Activated naive CD8-positive, alpha-beta T cell treated with anti-CD3 and anti-CD28 coated beads, Interleukin-2, amount 50 U/mL, for 24 hours (primary cell): ENCODE measurements around the gene EPS8L2.

ENCODE experiments used
- ATAC-seq: fragments of 150-1000 bp; cut with Tn5 transposase; one replicate; pipeline ENCODE4 v1.10.0; 2021
- DNase-seq: peaks from one replicate; pipeline ENCODE4 v3.0.0; 2021
- H3K27ac Mint-ChIP-seq: one replicate; pipeline ENCODE4 v1.8.0; 2021; ENCODE audit warnings: mild to moderate bottlenecking, mixed read lengths
- H3K27me3 Mint-ChIP-seq: one replicate; pipeline ENCODE4 v1.8.0; 2021; ENCODE audit warnings: mixed read lengths
- H3K36me3 Mint-ChIP-seq: one replicate; pipeline ENCODE4 v1.8.0; 2021; ENCODE audit warnings: low read depth, mixed read lengths
- H3K4me1 Mint-ChIP-seq: one replicate; pipeline ENCODE4 v1.8.0; 2021; ENCODE audit warnings: mixed read lengths
- H3K4me3 Mint-ChIP-seq: one replicate; pipeline ENCODE4 v1.8.0; 2021; ENCODE audit warnings: mild to moderate bottlenecking, moderate library complexity, mixed read lengths
- H3K9me3 Mint-ChIP-seq: one replicate; pipeline ENCODE4 v1.8.0; 2021; ENCODE audit warnings: mixed read lengths

Gene EPS8L2

GRCh38 chr11:773830-774229, 67.8 kb downstream of the EPS8L2 start:
- peaks cover 8% of the 10 kb centered on the region for H3K36me3 Mint-ChIP-seq
- H3K4me3 Mint-ChIP-seq: no peak overlapping the region
- no peaks in the 10 kb centered on the region for H3K9me3 Mint-ChIP-seq
- H3K27me3 Mint-ChIP-seq: no peaks in the 10 kb centered on the region
- H3K4me1 Mint-ChIP-seq: peaks cover 16% of the 10 kb centered on the region
- DNase-seq (no peak), ATAC-seq (no peak)
- H3K27ac Mint-ChIP-seq: no peak overlapping the region

- ATAC-seq: no peak
- Mint-ChIP-seq H3K9me3 (no peaks in the 10 kb centered on the region), H3K4me3 (peak overlapping the region; percentile 87), H3K36me3 (peaks cover 6% of the 10 kb centered on the region), H3K4me1 (peaks cover 16% of the 10 kb centered on the region), H3K27me3 (no peaks in the 10 kb centered on the region), H3K27ac (no peak overlapping the region)
- DNase-seq: no peak
Observed at GRCh38 chr11:774873-775592, 69.0 kb downstream of the EPS8L2 start.

GRCh38 chr11:776263-776560, 70.2 kb downstream of the EPS8L2 start:
- no peaks in the 10 kb centered on the region for H3K9me3 Mint-ChIP-seq
- peaks cover 16% of the 10 kb centered on the region for H3K4me1 Mint-ChIP-seq
- H3K4me3 Mint-ChIP-seq: peak overlapping the region; percentile 87
- peak overlapping the region; percentile 86 for H3K27ac Mint-ChIP-seq
- no peaks in the 10 kb centered on the region for H3K27me3 Mint-ChIP-seq
- peaks cover 6% of the 10 kb centered on the region for H3K36me3 Mint-ChIP-seq
- ATAC-seq (no peak), DNase-seq (no peak)

GRCh38 chr11:776561-777287, 70.7 kb downstream of the EPS8L2 start:
- Mint-ChIP-seq H3K4me1 (peaks cover 16% of the 10 kb centered on the region), H3K4me3 (peak overlapping the region; percentile 87), H3K9me3 (no peaks in the 10 kb centered on the region), H3K27me3 (no peaks in the 10 kb centered on the region), H3K27ac (peak overlapping the region; percentile 86), H3K36me3 (peaks cover 6% of the 10 kb centered on the region)
- peak; percentile 24 for ATAC-seq
- peak; percentile 25 for DNase-seq
